Activated CD8-positive, alpha-beta memory T cell treated with anti-CD3 and anti-CD28 coated beads, Interleukin-2, amount 50 U/mL, for 48 hours (primary cell): ENCODE measurements around the gene CYBB.

ENCODE experiments used
- DNase-seq: peaks from one replicate; pipeline ENCODE4 v3.0.0-alpha.2; 2020

CYBB gene

GRCh38 chrX:37846141-37846540, 66.3 kb downstream of the CYBB start:
- no peak for DNase-seq

- DNase-seq, result no peak
Observed at GRCh38 chrX:37846558-37846933, 66.7 kb downstream of the CYBB start.

GRCh38 chrX:37846934-37847732, 67.3 kb downstream of the CYBB start, which contains the start of gene DYNLT3:
Gene DYNLT3, minus strand, starts transcription at chrX:37847571. Its CDS starts 61 bp downstream, at chrX:37847510.
- DNase-seq, result peak; percentile 84

- DNase-seq, result no peak
Observed at GRCh38 chrX:37847733-37848197, 67.9 kb downstream of the CYBB start.

GRCh38 chrX:37854148-37854547, 74.3 kb downstream of the CYBB start:
- DNase-seq, result no peak

GRCh38 chrX:37854748-37855147, 74.9 kb downstream of the CYBB start:
- no peak for DNase-seq

- no peak for DNase-seq
Observed at GRCh38 chrX:37860721-37861120, 80.9 kb downstream of the CYBB start.

GRCh38 chrX:37862851-37863250, 83.0 kb downstream of the CYBB start:
- no peak for DNase-seq
